Measurements from ENCODE around the gene ZER1. TPM values are rescaled to one million over a fixed set of nuclear protein-coding genes. Genes with fewer than 3 reads are reported as not detected.

Gene ZER1
- polyA plus RNA-seq, 1 donor from 2014 or later: 30.6 TPM

GRCh38 chr9:128805661-128806060, 33.9 kb upstream of the ZER1 start:
- H3K36me3 ChIP-seq (ENCODE audit: insufficient read depth, low read length): no peaks in the 10 kb centered on the region
- TF ChIP-seq RAD21 (conservative IDR thresholded peaks at IDR 0.05) (no peak), SMC3 (conservative IDR thresholded peaks at IDR 0.05; ENCODE audit: poor library complexity) (no peak), EZH2 (IDR thresholded peaks at IDR 0.05; ENCODE audit: borderline replicate concordance, insufficient read depth, low read length, poor library complexity, severe bottlenecking) (no peak), POLR2AphosphoS5 (IDR thresholded peaks at IDR 0.05) (no peak), TAF1 (IDR thresholded peaks at IDR 0.05; ENCODE audit: low read depth) (no peak), MXI1 (conservative IDR thresholded peaks at IDR 0.05; ENCODE audit: poor library complexity, severe bottlenecking) (no peak), REST (IDR thresholded peaks at IDR 0.05; ENCODE audit: borderline replicate concordance) (no peak), EP300 (conservative IDR thresholded peaks at IDR 0.05; ENCODE audit: poor library complexity, severe bottlenecking) (no peak), CTCF (IDR thresholded peaks at IDR 0.05; ENCODE audit: poor library complexity, severe bottlenecking) (no peak)

GRCh38 chr9:128802482-128802881, 30.8 kb upstream of the ZER1 start:
- H3K4me3 ChIP-seq (ENCODE audit: low read length): no peak overlapping the region
- no peaks in the 10 kb centered on the region for H3K79me2 ChIP-seq (replicated peaks; ENCODE audit: insufficient read depth, low read length)
- no peak overlapping the region for H2AFZ ChIP-seq (ENCODE audit: low read depth, low read length)
- H4K20me1 ChIP-seq (ENCODE audit: insufficient read depth): no peaks in the 10 kb centered on the region
- no peaks in the 10 kb centered on the region for H3K36me3 ChIP-seq (ENCODE audit: insufficient read depth, low read length)
- TF ChIP-seq REST (IDR thresholded peaks at IDR 0.05; ENCODE audit: borderline replicate concordance): no peak
- TF ChIP-seq MXI1 (conservative IDR thresholded peaks at IDR 0.05; ENCODE audit: poor library complexity, severe bottlenecking): no peak
- TF ChIP-seq TAF1 (IDR thresholded peaks at IDR 0.05; ENCODE audit: low read depth): no peak
- TF ChIP-seq POLR2AphosphoS5 (IDR thresholded peaks at IDR 0.05): no peak
- TF ChIP-seq EZH2 (IDR thresholded peaks at IDR 0.05; ENCODE audit: borderline replicate concordance, insufficient read depth, low read length, poor library complexity, severe bottlenecking): no peak
- no peak for TF ChIP-seq SMC3 (conservative IDR thresholded peaks at IDR 0.05; ENCODE audit: poor library complexity)
- TF ChIP-seq RAD21 (conservative IDR thresholded peaks at IDR 0.05): no peak
- no peak for TF ChIP-seq EP300 (conservative IDR thresholded peaks at IDR 0.05; ENCODE audit: poor library complexity, severe bottlenecking)
- TF ChIP-seq CTCF (IDR thresholded peaks at IDR 0.05; ENCODE audit: poor library complexity, severe bottlenecking): no peak
- H3F3A ChIP-seq (ENCODE audit: insufficient read depth, low read length, poor library complexity, severe bottlenecking): no peaks in the 10 kb centered on the region
- H3K9ac ChIP-seq (ENCODE audit: low read length): no peak overlapping the region
- no peaks in the 10 kb centered on the region for H3K27me3 ChIP-seq (ENCODE audit: insufficient read depth, low read depth, low read length)
- H3K9me2 ChIP-seq (ENCODE audit: insufficient read depth, low read length): no peaks in the 10 kb centered on the region
- no peak overlapping the region for H3K4me2 ChIP-seq (ENCODE audit: low read length)
- H3K9me3 ChIP-seq (ENCODE audit: low read length): no peaks in the 10 kb centered on the region
- no peak overlapping the region for H3K27ac ChIP-seq (ENCODE audit: low read length)

More at GRCh38 chr9:128805661-128806060, 33.9 kb upstream of the ZER1 start:
- Histone ChIP-seq H3F3A (ENCODE audit: insufficient read depth, low read length, poor library complexity, severe bottlenecking) (no peaks in the 10 kb centered on the region), H2AFZ (ENCODE audit: low read depth, low read length) (no peak overlapping the region), H3K9ac (ENCODE audit: low read length) (no peak overlapping the region), H3K79me2 (replicated peaks; ENCODE audit: insufficient read depth, low read length) (no peaks in the 10 kb centered on the region), H3K4me2 (ENCODE audit: low read length) (no peak overlapping the region), H3K27me3 (ENCODE audit: insufficient read depth, low read depth, low read length) (no peaks in the 10 kb centered on the region), H3K27ac (ENCODE audit: low read length) (no peak overlapping the region), H3K9me2 (ENCODE audit: insufficient read depth, low read length) (no peaks in the 10 kb centered on the region), H3K9me3 (ENCODE audit: low read length) (no peaks in the 10 kb centered on the region), H3K4me3 (ENCODE audit: low read length) (no peak overlapping the region), H4K20me1 (ENCODE audit: insufficient read depth) (no peaks in the 10 kb centered on the region)

Measured in neural cell (in vitro differentiated cells).